SJCRH30 (cell line): ENCODE measurements around the gene OSBP2. TPM values are rescaled to one million over a fixed set of nuclear protein-coding genes. Genes with fewer than 3 reads are reported as not detected.
"Not testable (repeated sequence)": the region's sequence is repeated elsewhere in the genome, so short reads cannot be mapped to it uniquely, and the experiment has no call there.

Experiments
- DNase-seq, 2 experiments: peaks; one replicate each; pipeline ENCODE4 v3.0.0-alpha.2; 2015 to 2020
- H3K27ac ChIP-seq: fragments of 250-450 bp; sonication (Bioruptor Pico); 2 replicates; pipeline ENCODE4 v1.5.1; 2020; ENCODE audit warnings: mild to moderate bottlenecking, moderate library complexity
- H3K27me3 ChIP-seq: fragments of 250-450 bp; sonication (Bioruptor Pico); 2 replicates; pipeline ENCODE4 v1.5.1; 2020; ENCODE audit warnings: mild to moderate bottlenecking, moderate library complexity
- H3K36me3 ChIP-seq: fragments of 250-450 bp; sonication (Bioruptor Pico); 2 replicates; pipeline ENCODE4 v1.5.1; 2020; ENCODE audit warnings: mild to moderate bottlenecking, moderate library complexity
- H3K4me1 ChIP-seq: fragments of 250-450 bp; sonication (Bioruptor Pico); 2 replicates; pipeline ENCODE4 v1.5.1; 2020; ENCODE audit warnings: mild to moderate bottlenecking, moderate library complexity
- H3K4me3 ChIP-seq: fragments of 250-450 bp; sonication (Bioruptor Pico); 2 replicates; pipeline ENCODE4 v1.5.1; 2020; ENCODE audit warnings: mild to moderate bottlenecking, moderate library complexity
- H3K9me3 ChIP-seq: fragments of 250-450 bp; sonication (Bioruptor Pico); replicated peaks from 2 replicates; pipeline ENCODE4 v1.5.1; 2020; ENCODE audit warnings: mild to moderate bottlenecking, moderate library complexity
- total RNA-seq: library from RNA; depleted of rRNA; stranded (reverse); fragments of >200 nt; shearing (Covaris generic); gene quantifications from 2 replicates; pipeline ENCODE4 v1.2.3, GENCODE V29; 2014

The OSBP2 gene
- total RNA-seq, 1 experiment from 2014 or later, result not detected

- no peak overlapping the region for H3K4me3 ChIP-seq
- H3K27me3 ChIP-seq, result no peaks in the 10 kb centered on the region; the same call in 1 of the 2 replicates
- no peaks in the 10 kb centered on the region for H3K9me3 ChIP-seq
- no peaks in the 10 kb centered on the region for H3K4me1 ChIP-seq
- DNase-seq, result no peak
- H3K36me3 ChIP-seq, result no peaks in the 10 kb centered on the region
- H3K27ac ChIP-seq, result no peak overlapping the region
Measured at GRCh38 chr22:30752771-30753170, 58.1 kb downstream of the OSBP2 start.

- Histone ChIP-seq H3K4me1 (no peaks in the 10 kb centered on the region), H3K9me3 (no peaks in the 10 kb centered on the region), H3K36me3 (no peaks in the 10 kb centered on the region), H3K4me3 (no peak overlapping the region), H3K27ac (no peak overlapping the region), H3K27me3 (no peaks in the 10 kb centered on the region; the same call in 1 of the 2 replicates)
- no peak for DNase-seq
Measured at GRCh38 chr22:30753701-30754100, 59.0 kb downstream of the OSBP2 start.

DNA sequence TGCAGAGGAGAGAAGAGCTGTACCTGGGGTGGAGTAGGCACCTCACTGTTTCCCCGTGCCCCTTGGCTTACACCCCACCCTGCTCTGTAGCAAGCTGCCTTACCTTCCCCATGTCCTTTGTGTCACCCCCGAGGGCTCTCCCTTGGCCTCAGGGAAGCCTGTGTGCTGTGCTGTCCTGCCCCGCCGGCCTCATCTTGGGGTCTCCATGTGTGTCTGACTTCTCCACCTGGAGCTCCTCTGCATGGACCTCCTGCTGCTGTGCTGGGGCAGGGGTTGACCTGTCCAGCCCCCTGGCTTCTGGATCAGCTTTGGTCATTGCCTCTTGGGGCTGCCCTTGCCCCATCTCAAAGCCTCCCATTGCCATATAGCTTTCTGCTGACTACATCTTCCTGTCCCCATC, 59.8 kb downstream of the OSBP2 start:
- H3K27me3 ChIP-seq, result no peaks in the 10 kb centered on the region; the same call in 1 of the 2 replicates
- H3K9me3 ChIP-seq, result no peaks in the 10 kb centered on the region
- DNase-seq, result no peak
- H3K27ac ChIP-seq, result no peak overlapping the region
- H3K4me3 ChIP-seq, result no peak overlapping the region
- no peaks in the 10 kb centered on the region for H3K36me3 ChIP-seq
- H3K4me1 ChIP-seq, result no peaks in the 10 kb centered on the region

GRCh38 chr22:30754971-30755758, 60.5 kb downstream of the OSBP2 start:
- H3K4me1 ChIP-seq, result no peaks in the 10 kb centered on the region
- DNase-seq, result peak; percentile 29 to 57
- H3K4me3 ChIP-seq, result no peak overlapping the region
- H3K27ac ChIP-seq, result no peak overlapping the region
- H3K27me3 ChIP-seq, result no peaks in the 10 kb centered on the region; the same call in 1 of the 2 replicates
- no peaks in the 10 kb centered on the region for H3K9me3 ChIP-seq
- no peaks in the 10 kb centered on the region for H3K36me3 ChIP-seq

- Histone ChIP-seq H3K9me3 (no peaks in the 10 kb centered on the region), H3K27ac (no peak overlapping the region), H3K4me3 (no peak overlapping the region), H3K27me3 (no peaks in the 10 kb centered on the region; the same call in 1 of the 2 replicates), H3K4me1 (no peaks in the 10 kb centered on the region), H3K36me3 (no peaks in the 10 kb centered on the region)
- no peak for DNase-seq
Measured at GRCh38 chr22:30755759-30756124, 61.1 kb downstream of the OSBP2 start.

GRCh38 chr22:30763815-30764673, 69.4 kb downstream of the OSBP2 start:
- Histone ChIP-seq H3K9me3 (no peaks in the 10 kb centered on the region), H3K27me3 (no peaks in the 10 kb centered on the region), H3K4me1 (no peaks in the 10 kb centered on the region), H3K4me3 (no peak overlapping the region), H3K27ac (no peak overlapping the region), H3K36me3 (no peaks in the 10 kb centered on the region)
- DNase-seq, result peak; percentile 49 to 70

DNA sequence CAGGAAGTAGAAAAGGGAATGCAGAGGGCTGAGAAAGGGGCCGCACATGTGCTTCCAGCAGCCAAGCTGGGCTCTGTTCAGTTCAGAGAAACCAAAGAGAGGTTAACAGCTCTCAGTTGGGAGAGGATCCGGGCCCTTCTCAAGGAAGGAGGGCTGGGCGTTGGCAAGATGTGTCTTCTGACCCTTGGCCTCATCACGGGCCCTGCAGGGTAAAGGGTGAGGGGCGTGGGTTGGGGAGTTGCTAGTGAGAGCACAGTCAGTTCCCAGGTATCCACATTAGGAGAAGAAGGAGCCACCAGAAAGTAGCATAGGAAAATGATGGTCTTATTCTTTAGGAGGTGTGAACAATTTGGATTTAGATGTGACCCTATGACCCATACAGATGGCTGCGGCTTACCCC, 73.0 kb downstream of the OSBP2 start:
- Histone ChIP-seq H3K9me3 (no peaks in the 10 kb centered on the region), H3K27ac (no peak overlapping the region), H3K36me3 (no peaks in the 10 kb centered on the region), H3K4me1 (no peaks in the 10 kb centered on the region), H3K27me3 (no peaks in the 10 kb centered on the region), H3K4me3 (no peak overlapping the region)
- no peak for DNase-seq

DNA sequence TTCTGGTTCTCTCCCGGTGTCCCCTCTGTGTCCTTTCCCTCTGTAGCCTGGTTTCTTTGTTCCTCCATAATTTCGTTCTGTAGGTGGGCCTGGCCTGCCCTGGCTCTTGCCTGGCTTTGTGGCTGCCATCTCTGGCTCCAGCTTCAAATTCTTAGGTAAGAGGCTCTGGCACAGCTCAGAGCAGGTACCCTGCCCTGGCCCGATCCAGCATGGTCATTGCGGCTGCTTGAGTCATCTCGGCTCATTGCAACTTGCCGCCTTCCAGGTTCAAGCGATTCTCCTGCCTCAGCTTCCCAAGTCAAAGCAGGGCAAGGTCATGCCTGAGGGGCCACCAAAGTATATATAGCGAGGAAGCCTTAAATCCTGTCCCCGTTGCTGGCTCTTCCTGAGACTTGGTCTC, 76.0 kb downstream of the OSBP2 start:
- Histone ChIP-seq H3K36me3 (no peaks in the 10 kb centered on the region), H3K4me1 (no peaks in the 10 kb centered on the region), H3K4me3 (no peak overlapping the region), H3K27me3 (no peaks in the 10 kb centered on the region), H3K27ac (no peak overlapping the region), H3K9me3 (no peaks in the 10 kb centered on the region)
- DNase-seq, result no peak

GRCh38 chr22:30773919-30774318, 79.2 kb downstream of the OSBP2 start:
- Histone ChIP-seq H3K4me3 (no peak overlapping the region), H3K4me1 (no peaks in the 10 kb centered on the region), H3K36me3 (no peaks in the 10 kb centered on the region), H3K9me3 (no peaks in the 10 kb centered on the region), H3K27ac (no peak overlapping the region), H3K27me3 (no peaks in the 10 kb centered on the region)
- DNase-seq, result no peak

DNA sequence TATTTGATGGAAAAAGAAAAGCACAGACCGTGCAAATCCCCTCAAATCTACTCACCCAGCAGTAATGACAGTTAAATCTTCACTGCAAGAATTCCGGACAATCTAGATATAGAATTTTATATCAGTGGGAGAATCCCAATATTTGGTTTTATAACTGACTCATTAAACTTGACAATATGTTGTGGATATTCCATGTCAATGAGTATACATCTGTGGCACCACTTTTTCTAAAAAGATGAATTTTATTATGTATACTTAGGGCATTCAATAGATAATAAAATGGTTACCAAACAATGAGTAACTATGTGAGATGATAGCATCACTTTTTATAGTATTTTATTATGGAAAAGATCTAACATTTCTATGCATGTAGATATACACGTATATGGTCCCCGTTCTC, 79.9 kb downstream of the OSBP2 start:
- DNase-seq, result no peak
- H3K9me3 ChIP-seq, result no peaks in the 10 kb centered on the region
- H3K27ac ChIP-seq, result no peak overlapping the region
- H3K36me3 ChIP-seq, result no peaks in the 10 kb centered on the region
- H3K4me3 ChIP-seq, result no peak overlapping the region
- no peaks in the 10 kb centered on the region for H3K4me1 ChIP-seq
- H3K27me3 ChIP-seq, result no peaks in the 10 kb centered on the region

GRCh38 chr22:30776476-30776875, 81.8 kb downstream of the OSBP2 start:
- H3K36me3 ChIP-seq, result no peaks in the 10 kb centered on the region
- no peaks in the 10 kb centered on the region for H3K27me3 ChIP-seq
- H3K4me3 ChIP-seq, result no peak overlapping the region
- DNase-seq, result no peak
- H3K4me1 ChIP-seq, result no peaks in the 10 kb centered on the region
- no peaks in the 10 kb centered on the region for H3K9me3 ChIP-seq
- H3K27ac ChIP-seq, result no peak overlapping the region

GRCh38 chr22:30777146-30777545, 82.5 kb downstream of the OSBP2 start:
- H3K36me3 ChIP-seq, H3K4me3 ChIP-seq, H3K27me3 ChIP-seq, DNase-seq, H3K9me3 ChIP-seq, H3K4me1 ChIP-seq, H3K27ac ChIP-seq: not testable (repeated sequence)

DNA sequence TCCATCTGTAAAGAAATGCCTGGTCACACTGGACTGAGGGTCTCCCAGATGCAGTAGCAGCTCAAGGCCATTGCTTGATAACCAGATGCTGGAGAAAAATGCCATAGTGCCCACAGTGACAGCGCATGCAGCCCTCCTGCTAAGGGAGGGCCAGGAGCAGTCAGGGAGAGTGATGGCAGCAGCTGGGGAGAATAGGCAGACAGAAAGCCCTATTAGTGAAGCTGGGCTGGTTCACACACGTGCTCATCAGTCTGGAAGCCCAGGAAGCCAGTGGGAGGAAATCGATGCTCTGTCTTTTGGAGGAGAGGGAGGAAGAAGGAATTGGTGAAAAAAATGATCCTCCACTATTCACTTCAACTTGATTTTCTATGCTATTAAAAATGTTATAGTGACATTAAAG, 82.9 kb downstream of the OSBP2 start:
- Histone ChIP-seq H3K4me3 (no peak overlapping the region), H3K27ac (no peak overlapping the region), H3K27me3 (no peaks in the 10 kb centered on the region), H3K4me1 (no peaks in the 10 kb centered on the region), H3K36me3 (no peaks in the 10 kb centered on the region), H3K9me3 (no peaks in the 10 kb centered on the region)
- DNase-seq, result peak; percentile 84 to 86

DNA sequence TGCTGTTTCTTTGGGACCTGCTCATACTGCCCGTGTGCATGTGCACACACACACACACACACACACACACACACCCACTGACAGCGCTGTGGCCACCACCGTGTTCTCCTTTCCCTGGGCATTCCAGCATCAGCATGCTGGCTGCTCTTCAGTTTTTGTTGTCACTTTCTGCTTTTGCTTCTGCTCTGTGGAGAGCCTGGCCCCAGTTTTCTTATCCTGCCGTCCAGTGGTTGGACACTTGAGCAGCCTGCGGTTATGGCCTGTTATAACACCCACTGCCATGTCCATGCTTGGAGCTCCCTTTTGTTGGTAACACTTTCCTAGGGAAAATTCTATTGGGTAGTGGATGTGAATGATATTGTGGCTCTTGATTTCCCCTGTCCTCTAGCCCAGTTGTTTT, 83.6 kb downstream of the OSBP2 start:
- no peak for DNase-seq

GRCh38 chr22:30780026-30780425, 85.4 kb downstream of the OSBP2 start:
- no peak overlapping the region for H3K4me3 ChIP-seq
- no peak for DNase-seq
- H3K4me1 ChIP-seq, result no peaks in the 10 kb centered on the region
- no peak overlapping the region for H3K27ac ChIP-seq
- H3K9me3 ChIP-seq, result no peaks in the 10 kb centered on the region
- H3K36me3 ChIP-seq, result no peaks in the 10 kb centered on the region
- H3K27me3 ChIP-seq, result no peaks in the 10 kb centered on the region

More for the DNA sequence above, 83.6 kb downstream of the OSBP2 start:
- H3K9me3 ChIP-seq, result no peaks in the 10 kb centered on the region
- H3K27me3 ChIP-seq, result no peaks in the 10 kb centered on the region
- no peak overlapping the region for H3K27ac ChIP-seq
- H3K36me3 ChIP-seq, result no peaks in the 10 kb centered on the region
- H3K4me1 ChIP-seq, result no peaks in the 10 kb centered on the region
- no peak overlapping the region for H3K4me3 ChIP-seq
